ENCODE data around the gene ARRDC4. TPM values are rescaled to one million over a fixed set of nuclear protein-coding genes. Genes with fewer than 3 reads are reported as not detected.

The ARRDC4 gene
- total RNA-seq, 1 experiment from 2014 or later = 8.7 TPM

DNA sequence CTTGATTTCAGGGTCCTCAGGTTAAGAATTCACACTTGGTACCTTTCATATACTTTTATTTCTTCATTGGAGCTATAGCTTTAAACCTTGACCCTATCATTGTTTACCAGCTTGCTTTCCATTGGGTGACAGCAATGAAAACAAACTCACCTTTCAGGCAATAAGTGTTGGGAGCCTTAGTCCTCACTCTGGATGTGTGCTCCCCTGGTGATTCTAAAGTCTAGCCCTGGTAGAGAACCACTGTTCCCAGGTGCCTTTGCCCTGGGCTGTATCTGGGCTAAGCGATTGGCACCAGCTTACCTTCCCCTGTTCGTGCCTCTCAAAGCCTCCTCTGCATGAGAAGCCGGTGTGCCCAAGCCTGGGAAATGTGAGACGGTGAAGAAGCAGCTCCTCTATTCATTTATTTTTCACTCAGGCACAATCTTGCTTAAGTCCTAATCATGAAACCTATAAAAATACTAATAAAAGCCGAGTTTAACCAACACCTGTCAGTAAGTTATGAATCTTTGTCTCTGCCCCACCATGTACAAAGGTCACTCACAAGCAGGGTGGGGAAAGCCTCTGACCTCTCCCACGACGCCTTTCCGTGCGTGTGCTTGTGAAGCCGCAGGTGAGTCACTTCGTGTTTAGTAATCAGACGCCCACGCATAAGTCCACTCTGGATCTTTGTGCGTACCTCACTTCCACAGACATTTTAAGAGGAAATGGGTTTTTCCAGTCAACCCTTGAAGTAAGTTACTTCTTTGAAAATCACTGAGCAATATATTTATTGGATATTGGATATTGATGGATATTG, 12.8 kb upstream of the ARRDC4 start:
- no CpG with 5 or more reads among the region's 14 CpGs for WGBS (ENCODE audit: extremely low coverage, insufficient read length, low lambda C conversion rate)
- Histone ChIP-seq H3K9ac (ENCODE audit: extremely low read depth, insufficient read length, low read length) (no peak overlapping the region), H3K4ac (ENCODE audit: low read depth, low read length) (no peak overlapping the region), H3K14ac (ENCODE audit: insufficient read depth, low read length) (no peak overlapping the region), H3K27ac (ENCODE audit: insufficient read length, low read depth, low read length) (no peak overlapping the region), H2BK5ac (ENCODE audit: insufficient read length, low read length) (no peak overlapping the region), H2AK5ac (ENCODE audit: insufficient read length, low read length) (no peak overlapping the region), H4K5ac (ENCODE audit: insufficient read length, low read depth, low read length) (no peak overlapping the region), H4K20me1 (ENCODE audit: control insufficient read depth, insufficient read depth, insufficient read length) (no peaks in the 10 kb centered on the region), H2BK12ac (ENCODE audit: insufficient read length, low read depth, low read length) (no peak overlapping the region), H3K56ac (ENCODE audit: insufficient read length, low read depth, low read length) (no peak overlapping the region), H2BK15ac (ENCODE audit: low read depth, low read length) (no peak overlapping the region), H4K91ac (ENCODE audit: insufficient read length, low read depth, low read length) (no peak overlapping the region), H3K27me3 (ENCODE audit: insufficient read depth, low read length) (no peaks in the 10 kb centered on the region), H3K18ac (ENCODE audit: insufficient read length, low read depth, low read length) (no peak overlapping the region), H2BK20ac (ENCODE audit: low read depth, low read length, poor library complexity, severe bottlenecking) (no peak overlapping the region), H3K79me2 (ENCODE audit: insufficient read depth, low read length) (no peaks in the 10 kb centered on the region), H3K4me2 (ENCODE audit: insufficient read depth, insufficient read length, low read length) (no peak overlapping the region), H3K79me1 (ENCODE audit: insufficient read depth, low read depth, low read length, poor library complexity, severe bottlenecking) (no peaks in the 10 kb centered on the region), H2AFZ (ENCODE audit: low read length) (no peak overlapping the region), H3K4me1 (ENCODE audit: insufficient read depth, low read length) (no peaks in the 10 kb centered on the region), H3T11ph (ENCODE audit: low read length) (no peak overlapping the region), H4K8ac (replicated peaks; ENCODE audit: insufficient read length, low read depth, low read length) (no peak overlapping the region), H3K23ac (ENCODE audit: insufficient read length, low read depth, low read length) (no peak overlapping the region), H3K23me2 (ENCODE audit: insufficient read length, low read depth, low read length, poor library complexity, severe bottlenecking) (no peaks in the 10 kb centered on the region), H2BK120ac (ENCODE audit: low read depth, low read length, poor library complexity, severe bottlenecking) (no peak overlapping the region), H3K9me3 (ENCODE audit: control insufficient read depth, low read depth, low read length) (no peaks in the 10 kb centered on the region)
- no peaks in the 10 kb centered on the region for H3K4me1 Mint-ChIP-seq
- no peak overlapping the region for H3K27ac Mint-ChIP-seq
- no peak for DNase-seq
- no peak overlapping the region for H3K4me3 Mint-ChIP-seq
- TF ChIP-seq, protein P1, sequence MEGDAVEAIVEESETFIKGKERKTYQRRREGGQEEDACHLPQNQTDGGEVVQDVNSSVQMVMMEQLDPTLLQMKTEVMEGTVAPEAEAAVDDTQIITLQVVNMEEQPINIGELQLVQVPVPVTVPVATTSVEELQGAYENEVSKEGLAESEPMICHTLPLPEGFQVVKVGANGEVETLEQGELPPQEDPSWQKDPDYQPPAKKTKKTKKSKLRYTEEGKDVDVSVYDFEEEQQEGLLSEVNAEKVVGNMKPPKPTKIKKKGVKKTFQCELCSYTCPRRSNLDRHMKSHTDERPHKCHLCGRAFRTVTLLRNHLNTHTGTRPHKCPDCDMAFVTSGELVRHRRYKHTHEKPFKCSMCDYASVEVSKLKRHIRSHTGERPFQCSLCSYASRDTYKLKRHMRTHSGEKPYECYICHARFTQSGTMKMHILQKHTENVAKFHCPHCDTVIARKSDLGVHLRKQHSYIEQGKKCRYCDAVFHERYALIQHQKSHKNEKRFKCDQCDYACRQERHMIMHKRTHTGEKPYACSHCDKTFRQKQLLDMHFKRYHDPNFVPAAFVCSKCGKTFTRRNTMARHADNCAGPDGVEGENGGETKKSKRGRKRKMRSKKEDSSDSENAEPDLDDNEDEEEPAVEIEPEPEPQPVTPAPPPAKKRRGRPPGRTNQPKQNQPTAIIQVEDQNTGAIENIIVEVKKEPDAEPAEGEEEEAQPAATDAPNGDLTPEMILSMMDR (conservative IDR thresholded peaks at IDR 0.05) = no peak
- no peaks in the 10 kb centered on the region for H3K9me3 Mint-ChIP-seq
- no peaks in the 10 kb centered on the region for H3K36me3 Mint-ChIP-seq (ENCODE audit: insufficient read depth in 1 of 3, low read depth in 3 of 3)
- H3K27me3 Mint-ChIP-seq (ENCODE audit: low read depth) = peaks cover 6% of the 10 kb centered on the region
